Measurements from ENCODE around the gene NDUFV3.

The NDUFV3 gene

GRCh38 chr21:42852925-42853570 lies 40.1 kb upstream of the NDUFV3 start:
- Histone ChIP-seq H3K27ac (ENCODE audit: extremely low read depth, low read depth, low read length) (no peak overlapping the region), H3K4me3 (ENCODE audit: low read depth, low read length) (no peak overlapping the region), H3K4me1 (ENCODE audit: control insufficient read depth, insufficient read depth, low read length) (no peaks in the 10 kb centered on the region), H3K36me3 (ENCODE audit: control insufficient read depth in 2 of 2, insufficient read depth in 1 of 2, low read length in 2 of 2) (peaks cover 15 to 98% of the 10 kb centered on the region in 2 experiments; a peak in 2 of 3 replicates), H3K9me3 (ENCODE audit: control insufficient read depth, insufficient read depth, low read depth, low read length) (no peaks in the 10 kb centered on the region)
- CTCF ChIA-PET, result interaction anchor here (0.6 to 1.1 kb wide), 3 partner anchors 10 to 242 kb away, joined by 3 read pairs; no protein-coding TSS in a partner anchor
- POLR2A ChIA-PET, result interaction anchor here (1.6 kb wide), 1 partner anchor 10 kb away, joined by 3 read pairs; no protein-coding TSS in a partner anchor
- no peak for TF ChIP-seq ZBTB7A (tag by site-specific recombination; IDR thresholded peaks at IDR 0.05; ENCODE audit: low read depth)
- no peak for TF ChIP-seq ZBTB10 (tag by site-specific recombination; IDR thresholded peaks at IDR 0.05)
- TF ChIP-seq ZNF341 (tag by site-specific recombination; IDR thresholded peaks at IDR 0.05; ENCODE audit: low read depth), result no peak
- TF ChIP-seq PRDM10 (tag by site-specific recombination; IDR thresholded peaks at IDR 0.05), result no peak
- TF ChIP-seq ZNF843 (tag by site-specific recombination; IDR thresholded peaks at IDR 0.05), result no peak
- TF ChIP-seq ZXDB (tag by site-specific recombination; IDR thresholded peaks at IDR 0.05), result no peak
- no peak for TF ChIP-seq ZBTB1 (tag by site-specific recombination; IDR thresholded peaks at IDR 0.05)
- no peak for TF ChIP-seq BCL6B (tag by site-specific recombination; IDR thresholded peaks at IDR 0.05)
- no peak for TF ChIP-seq ZNF521 (tag by site-specific recombination; IDR thresholded peaks at IDR 0.05)

- CTCF ChIA-PET, result interaction anchor here (0.6 to 1.1 kb wide), 2 partner anchors 11 to 92 kb away, joined by 3 read pairs; no protein-coding TSS in a partner anchor
- POLR2A ChIA-PET, result interaction anchor here (1.6 kb wide), 1 partner anchor 11 kb away, joined by 3 read pairs; no protein-coding TSS in a partner anchor
- no peaks in the 10 kb centered on the region for H3K4me1 ChIP-seq (ENCODE audit: control insufficient read depth, insufficient read depth, low read length)
- H3K27ac ChIP-seq (ENCODE audit: extremely low read depth, low read depth, low read length), result no peak overlapping the region
- H3K36me3 ChIP-seq (ENCODE audit: control insufficient read depth in 2 of 2, insufficient read depth in 1 of 2, low read length in 2 of 2), result peaks cover 15 to 98% of the 10 kb centered on the region in 2 experiments; a peak in 2 of 3 replicates
- H3K9me3 ChIP-seq (ENCODE audit: control insufficient read depth, insufficient read depth, low read depth, low read length), result no peaks in the 10 kb centered on the region
- no peak overlapping the region for H3K4me3 ChIP-seq (ENCODE audit: low read depth, low read length)
- no peak for TF ChIP-seq ZSCAN23 (tag by site-specific recombination; IDR thresholded peaks at IDR 0.05)
- TF ChIP-seq ZBTB20 (tag by site-specific recombination; IDR thresholded peaks at IDR 0.05), result no peak
- TF ChIP-seq ZNF558 (tag by site-specific recombination; IDR thresholded peaks at IDR 0.05), result no peak
- TF ChIP-seq ZNF426 (tag by site-specific recombination; IDR thresholded peaks at IDR 0.05), result no peak
- TF ChIP-seq ZNF624 (tag by site-specific recombination; IDR thresholded peaks at IDR 0.05), result no peak
- TF ChIP-seq ZBTB1 (tag by site-specific recombination; IDR thresholded peaks at IDR 0.05), result no peak
- no peak for TF ChIP-seq ZNF433 (tag by site-specific recombination; IDR thresholded peaks at IDR 0.05; ENCODE audit: low read depth)
- no peak for TF ChIP-seq ZNF501 (tag by site-specific recombination; IDR thresholded peaks at IDR 0.05)
- TF ChIP-seq ZNF449 (tag by site-specific recombination; IDR thresholded peaks at IDR 0.05), result no peak
- no peak for TF ChIP-seq REST (tag by site-specific recombination; IDR thresholded peaks at IDR 0.05)
Measured at GRCh38 chr21:42853621-42854020, 39.5 kb upstream of the NDUFV3 start.
